Endothelial cell (in vitro differentiated cells): ENCODE results near the gene SPCS3. TPM values are rescaled to one million over a fixed set of nuclear protein-coding genes. Genes with fewer than 3 reads are reported as not detected.
A peak's percentile ranks its signal among the peaks of the same experiment; 100 is the strongest.

Experiments
- DNase-seq: peaks from one replicate; pipeline ENCODE4 v3.0.0; 2021; ENCODE audit warnings: low spot score
- H3K27ac Mint-ChIP-seq: one replicate; pipeline ENCODE4 v1.8.0; 2021; ENCODE audit warnings: mixed read lengths, inconsistent platforms; ENCODE audit not compliant: unreplicated experiment
- H3K27me3 Mint-ChIP-seq: one replicate; pipeline ENCODE4 v1.8.0; 2021; ENCODE audit warnings: mild to moderate bottlenecking, moderate library complexity, mixed read lengths, inconsistent platforms; ENCODE audit not compliant: unreplicated experiment
- H3K36me3 Mint-ChIP-seq: one replicate; pipeline ENCODE4 v1.8.0; 2021; ENCODE audit warnings: mild to moderate bottlenecking, low read depth, mixed read lengths, inconsistent platforms; ENCODE audit not compliant: unreplicated experiment
- H3K4me1 Mint-ChIP-seq: one replicate; pipeline ENCODE4 v1.8.0; 2021; ENCODE audit warnings: mild to moderate bottlenecking, mixed read lengths, inconsistent platforms; ENCODE audit not compliant: unreplicated experiment
- H3K4me3 Mint-ChIP-seq: one replicate; pipeline ENCODE4 v1.8.0; 2021; ENCODE audit warnings: mild to moderate bottlenecking, mixed read lengths, inconsistent platforms; ENCODE audit not compliant: unreplicated experiment
- H3K9me3 Mint-ChIP-seq: one replicate; pipeline ENCODE4 v1.8.0; 2021; ENCODE audit warnings: mixed read lengths, inconsistent platforms; ENCODE audit not compliant: unreplicated experiment
- long read RNA-seq: library from polyadenylated mRNA; unstranded; transcript quantifications from one replicate; pipeline ENCODE4 v2.0.0, GENCODE V29; 2020; ENCODE audit not compliant: unreplicated experiment
- total RNA-seq: library from RNA; stranded (reverse); fragmentation: NEBNext Ultra II Directional; extraction: Animal tissue kit (Norgen Biotek cat#: 25700); gene quantifications from one replicate; pipeline ENCODE4 v1.2.1, GENCODE V29; 2021; ENCODE audit not compliant: unreplicated experiment
- TF ChIP-seq, protein P1 (sequence below): fragments of 200-600 bp; sonication (generic); IDR thresholded peaks from one replicate; pipeline ENCODE4 v1.5.0; 2021; ENCODE audit warnings: antibody characterized with exemption; ENCODE audit not compliant: unreplicated experiment

SPCS3 gene
- total RNA-seq = 173 TPM
- long read RNA-seq, full-length matches to known transcripts = 38 of 39 reads
- long read RNA-seq, partial matches to known transcripts = 0 of 39 reads
- long read RNA-seq, other reads (novel, unspliced or antisense) = 1 of 39 reads

DNA sequence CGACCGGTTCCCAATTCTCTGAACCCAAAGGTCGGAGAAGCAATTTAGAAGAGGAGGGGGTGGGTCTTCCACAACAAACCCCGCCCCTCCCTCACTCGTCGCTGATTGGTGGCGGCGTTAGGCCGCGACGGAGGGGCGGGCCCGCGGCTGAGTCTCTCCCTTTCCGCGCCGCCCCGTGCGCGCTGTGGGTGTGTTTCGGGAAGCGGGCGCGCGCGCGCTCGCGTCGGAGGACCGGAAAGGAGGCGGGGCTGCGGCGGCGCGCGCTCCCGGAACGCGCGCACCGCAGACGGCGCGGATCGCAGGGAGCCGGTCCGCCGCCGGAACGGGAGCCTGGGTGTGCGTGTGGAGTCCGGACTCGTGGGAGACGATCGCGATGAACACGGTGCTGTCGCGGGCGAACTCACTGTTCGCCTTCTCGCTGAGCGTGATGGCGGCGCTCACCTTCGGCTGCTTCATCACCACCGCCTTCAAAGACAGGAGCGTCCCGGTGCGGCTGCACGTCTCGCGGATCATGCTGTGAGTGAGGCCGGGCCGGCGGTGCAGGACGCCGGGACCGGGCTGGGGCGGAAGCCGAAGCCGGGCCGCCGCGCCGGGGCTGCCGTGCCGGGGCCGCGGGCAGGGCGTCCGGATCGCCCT, at the start of gene SPCS3:
Gene SPCS3 (plus strand): TSS at position 263 of the 636 bp plus-strand sequence. CDS start 111 bp downstream, at position 374.
- H3K4me3 Mint-ChIP-seq = peak within 1 kb of the TSS; percentile 95
- TF ChIP-seq, protein P1, sequence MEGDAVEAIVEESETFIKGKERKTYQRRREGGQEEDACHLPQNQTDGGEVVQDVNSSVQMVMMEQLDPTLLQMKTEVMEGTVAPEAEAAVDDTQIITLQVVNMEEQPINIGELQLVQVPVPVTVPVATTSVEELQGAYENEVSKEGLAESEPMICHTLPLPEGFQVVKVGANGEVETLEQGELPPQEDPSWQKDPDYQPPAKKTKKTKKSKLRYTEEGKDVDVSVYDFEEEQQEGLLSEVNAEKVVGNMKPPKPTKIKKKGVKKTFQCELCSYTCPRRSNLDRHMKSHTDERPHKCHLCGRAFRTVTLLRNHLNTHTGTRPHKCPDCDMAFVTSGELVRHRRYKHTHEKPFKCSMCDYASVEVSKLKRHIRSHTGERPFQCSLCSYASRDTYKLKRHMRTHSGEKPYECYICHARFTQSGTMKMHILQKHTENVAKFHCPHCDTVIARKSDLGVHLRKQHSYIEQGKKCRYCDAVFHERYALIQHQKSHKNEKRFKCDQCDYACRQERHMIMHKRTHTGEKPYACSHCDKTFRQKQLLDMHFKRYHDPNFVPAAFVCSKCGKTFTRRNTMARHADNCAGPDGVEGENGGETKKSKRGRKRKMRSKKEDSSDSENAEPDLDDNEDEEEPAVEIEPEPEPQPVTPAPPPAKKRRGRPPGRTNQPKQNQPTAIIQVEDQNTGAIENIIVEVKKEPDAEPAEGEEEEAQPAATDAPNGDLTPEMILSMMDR = no peak
- peaks cover 13% of the 10 kb centered on the region for H3K27me3 Mint-ChIP-seq
- peak within 1 kb of the TSS; percentile 97 for H3K27ac Mint-ChIP-seq
- no peaks in the 10 kb centered on the region for H3K9me3 Mint-ChIP-seq
- H3K4me1 Mint-ChIP-seq = peaks cover 35% of the 10 kb centered on the region
- no peaks in the 10 kb centered on the region for H3K36me3 Mint-ChIP-seq
- peak; percentile 97 for DNase-seq

DNA sequence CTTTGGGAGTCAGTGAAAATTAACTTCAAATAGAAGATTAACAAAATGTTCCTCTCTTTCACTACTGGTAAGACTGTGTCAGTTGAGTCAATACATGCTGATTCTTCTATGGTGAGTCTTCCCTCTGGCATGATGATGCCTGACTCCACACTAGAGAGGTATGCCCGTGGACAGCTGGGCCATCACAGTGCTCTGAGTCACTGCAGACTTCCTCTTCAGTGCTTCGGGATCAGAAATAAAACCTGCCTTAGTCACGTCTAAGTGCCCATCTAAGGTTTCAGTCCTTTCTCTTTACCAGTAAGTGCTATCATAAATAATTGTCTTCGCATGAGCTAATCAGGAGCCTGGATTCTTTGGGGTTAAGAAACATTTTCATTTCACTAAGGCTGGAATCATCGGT, 49.1 kb upstream of the SPCS3 start:
- H3K36me3 Mint-ChIP-seq = no peaks in the 10 kb centered on the region
- TF ChIP-seq, protein P1 = no peak
- H3K27ac Mint-ChIP-seq = no peak overlapping the region
- DNase-seq = no peak
- no peaks in the 10 kb centered on the region for H3K27me3 Mint-ChIP-seq
- no peak overlapping the region for H3K4me3 Mint-ChIP-seq
- H3K4me1 Mint-ChIP-seq = no peaks in the 10 kb centered on the region
- no peaks in the 10 kb centered on the region for H3K9me3 Mint-ChIP-seq

DNA sequence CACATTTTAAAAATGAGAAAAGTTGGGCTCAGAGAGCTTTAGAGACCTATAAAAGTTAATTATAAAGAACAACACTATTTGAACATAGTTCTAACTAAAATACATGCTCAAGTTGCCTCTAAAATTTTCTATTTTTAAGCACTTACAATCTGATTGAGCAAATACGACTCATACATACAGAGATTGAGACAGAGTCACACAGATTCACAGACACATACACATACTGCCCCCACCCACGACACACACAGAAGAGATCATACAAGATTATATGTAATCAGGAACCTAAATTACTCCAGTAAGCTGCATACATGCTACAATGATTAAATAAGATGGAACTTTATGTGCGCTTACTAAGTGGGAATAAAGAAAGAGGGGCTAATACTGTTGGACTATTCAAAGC, 48.0 kb upstream of the SPCS3 start:
- Mint-ChIP-seq H3K36me3 (no peaks in the 10 kb centered on the region), H3K9me3 (no peaks in the 10 kb centered on the region), H3K27me3 (no peaks in the 10 kb centered on the region), H3K4me1 (no peaks in the 10 kb centered on the region), H3K27ac (no peak overlapping the region), H3K4me3 (no peak overlapping the region)
- DNase-seq = no peak
- TF ChIP-seq, protein P1 = no peak

DNA sequence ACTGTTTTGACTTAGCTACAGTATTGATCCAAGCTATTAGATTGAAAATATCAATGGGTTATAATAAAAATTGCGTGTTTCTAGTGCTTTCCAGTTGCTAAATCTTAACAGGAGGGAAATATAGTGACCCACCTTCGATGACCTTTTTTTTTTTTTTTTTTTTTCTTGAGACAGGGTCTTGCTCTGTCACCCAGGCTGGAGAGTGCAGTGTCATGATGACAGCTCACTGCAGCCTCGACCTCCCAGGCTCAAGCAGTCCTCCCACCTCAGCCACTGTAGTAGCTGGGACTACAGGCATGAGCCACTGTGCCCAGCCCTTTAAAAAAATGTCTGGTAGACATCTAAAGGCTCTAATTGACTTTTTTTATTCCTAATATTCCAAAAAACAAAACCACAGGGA, 47.0 kb upstream of the SPCS3 start:
- no peak for DNase-seq
- H3K36me3 Mint-ChIP-seq = no peaks in the 10 kb centered on the region
- H3K27ac Mint-ChIP-seq = no peak overlapping the region
- H3K4me3 Mint-ChIP-seq = no peak overlapping the region
- no peaks in the 10 kb centered on the region for H3K27me3 Mint-ChIP-seq
- no peaks in the 10 kb centered on the region for H3K4me1 Mint-ChIP-seq
- H3K9me3 Mint-ChIP-seq = no peaks in the 10 kb centered on the region
- TF ChIP-seq, protein P1 = no peak

DNA sequence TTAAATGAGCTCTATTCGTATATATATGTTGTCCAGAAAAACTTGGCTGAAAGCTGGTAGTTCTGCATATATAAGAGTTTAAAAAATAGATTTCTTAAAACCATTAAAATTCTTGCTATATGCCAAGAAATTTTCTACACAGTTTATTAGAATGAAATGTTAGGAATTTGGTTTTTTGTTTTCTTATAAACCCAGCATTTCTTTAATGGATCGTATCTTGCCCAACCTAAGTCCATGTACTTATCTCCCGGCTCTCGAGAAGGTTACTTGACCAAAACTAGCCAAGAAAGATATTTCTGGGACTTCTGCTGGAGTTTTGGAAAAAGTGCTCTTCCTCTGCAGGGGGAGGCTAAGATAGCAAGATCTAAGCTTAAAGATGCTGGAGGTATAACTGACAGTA, 46.0 kb upstream of the SPCS3 start:
- Mint-ChIP-seq H3K27me3 (no peaks in the 10 kb centered on the region), H3K36me3 (no peaks in the 10 kb centered on the region), H3K4me1 (no peaks in the 10 kb centered on the region), H3K4me3 (no peak overlapping the region), H3K27ac (no peak overlapping the region), H3K9me3 (no peaks in the 10 kb centered on the region)
- TF ChIP-seq, protein P1 = no peak
- no peak for DNase-seq
